GM23248 (cell line): ENCODE results near the gene MT1E. TPM values are rescaled to one million over a fixed set of nuclear protein-coding genes. Genes with fewer than 3 reads are reported as not detected.

Experiments
- DNase-seq: peaks from one replicate; pipeline ENCODE4 v3.0.0-alpha.2; 2015
- H2AFZ ChIP-seq: fragments of 200-600 bp; sonication (generic); 2 replicates; pipeline ENCODE4 v1.6.1; 2016; ENCODE audit warnings: antibody characterized with exemption
- H3F3A ChIP-seq: fragments of 200-600 bp; sonication (generic); 2 replicates; pipeline ENCODE4 v1.6.1; 2016; ENCODE audit warnings: mild to moderate bottlenecking, antibody characterized with exemption, mixed run types; ENCODE audit not compliant: insufficient read depth
- H3K27ac ChIP-seq: fragments of 200-600 bp; sonication (generic); 2 replicates; pipeline ENCODE4 v1.5.1; 2016; ENCODE audit warnings: mild to moderate bottlenecking
- H3K27me3 ChIP-seq: fragments of 200-600 bp; sonication (generic); replicated peaks from 2 replicates; pipeline ENCODE4 v1.6.1; 2016; ENCODE audit warnings: mild to moderate bottlenecking; ENCODE audit not compliant: insufficient read depth
- H3K36me3 ChIP-seq: fragments of 200-600 bp; sonication (generic); 2 replicates; pipeline ENCODE4 v1.6.1; 2016; ENCODE audit warnings: low read depth, mild to moderate bottlenecking
- H3K4me1 ChIP-seq: fragments of 200-600 bp; sonication (generic); 2 replicates; pipeline ENCODE4 v1.6.1; 2016; ENCODE audit warnings: mild to moderate bottlenecking; ENCODE audit not compliant: insufficient read depth
- H3K4me2 ChIP-seq: fragments of 200-600 bp; sonication (generic); one replicate; pipeline ENCODE4 v1.6.1; 2016; ENCODE audit warnings: mild to moderate bottlenecking; ENCODE audit not compliant: unreplicated experiment
- H3K4me3 ChIP-seq: fragments of 200-600 bp; sonication (generic); 2 replicates; pipeline ENCODE4 v1.5.1; 2016; ENCODE audit warnings: mild to moderate bottlenecking
- H3K79me2 ChIP-seq: fragments of 200-600 bp; sonication (generic); 2 replicates; pipeline ENCODE4 v1.6.1; 2016; ENCODE audit warnings: mild to moderate bottlenecking; ENCODE audit not compliant: insufficient read depth
- H3K9ac ChIP-seq: fragments of 200-600 bp; sonication (generic); 2 replicates; pipeline ENCODE4 v1.6.1; 2016; ENCODE audit warnings: mild to moderate bottlenecking
- H3K9me2 ChIP-seq: fragments of 200-600 bp; sonication (generic); 2 replicates; pipeline ENCODE4 v1.6.1; 2016; ENCODE audit warnings: mixed run types, mild to moderate bottlenecking, moderate library complexity; ENCODE audit not compliant: insufficient read depth
- H3K9me3 ChIP-seq: fragments of 200-600 bp; sonication (generic); one replicate; pipeline ENCODE4 v1.6.1; 2017; ENCODE audit warnings: low read depth
- H4K20me1 ChIP-seq: fragments of 200-600 bp; sonication (generic); 2 replicates; pipeline ENCODE4 v1.6.0; 2016; ENCODE audit not compliant: insufficient read depth
- EZH2 ChIP-seq: fragments of 200-600 bp; sonication (generic); IDR thresholded peaks from 2 replicates; pipeline ENCODE4 v1.6.1; 2018; ENCODE audit warnings: antibody characterized with exemption, mild to moderate bottlenecking; ENCODE audit not compliant: insufficient read depth, poor library complexity, severe bottlenecking
- EZH2phosphoT487 ChIP-seq: fragments of 200-600 bp; sonication (generic); IDR thresholded peaks from 2 replicates; pipeline ENCODE4 v1.6.1; 2018; ENCODE audit warnings: antibody characterized with exemption, moderate library complexity, mild to moderate bottlenecking, low read depth; ENCODE audit not compliant: insufficient read depth
- WGBS, 2 experiments: methylation state at CpG; one replicate each; pipeline ENCODE4 v1.1.6; 2015 to 2017; ENCODE audit warnings: low lambda C conversion rate in 2 of 2, low coverage in 1 of 2; ENCODE audit errors: missing lambda C conversion rate in 2 of 2; 5-methylcytosine and 5-hydroxymethylcytosine counted together
- in situ Hi-C: fragments of 300-500 bp; cut with MboI; formaldehyde crosslinking; loops from 2 replicates; pipeline ENCODE4 v1.15.0; 2020
- polyA plus RNA-seq: library from polyadenylated mRNA; unstranded; fragments of >200 nt; fragmentation: Nextera tagmentation; extraction: Ambion mirVana; gene quantifications from 2 replicates; pipeline ENCODE4 v1.2.1, GENCODE V29; 2016
- total RNA-seq: library from RNA; depleted of rRNA; stranded (reverse); fragments of >200 nt; shearing (Covaris generic); gene quantifications from 2 replicates; pipeline ENCODE4 v1.2.3, GENCODE V29; 2014

The MT1E gene
- total and polyA plus RNA-seq, 2 experiments from 2014 or later, result 178 to 329 TPM

- Histone ChIP-seq H3K36me3 (no peaks in the 10 kb centered on the region), H3F3A (peaks cover 36% of the 10 kb centered on the region), H3K9me3 (no peaks in the 10 kb centered on the region), H3K4me1 (peaks cover 4% of the 10 kb centered on the region; the same call in 1 of the 2 replicates), H2AFZ (no peak overlapping the region), H3K27ac (no peak overlapping the region), H3K9me2 (no peaks in the 10 kb centered on the region), H4K20me1 (no peaks in the 10 kb centered on the region), H3K79me2 (peaks cover 11% of the 10 kb centered on the region), H3K4me3 (no peak overlapping the region), H3K9ac (no peak overlapping the region), H3K27me3 (no peaks in the 10 kb centered on the region), H3K4me2 (no peak overlapping the region)
- TF ChIP-seq EZH2 (no peak), EZH2phosphoT487 (no peak)
- DNase-seq, result no peak
- WGBS, 2 experiments, result 81 to 85% methylated on average over 3 of the region's 3 CpGs
- in situ Hi-C loops, result no loop called here
Measured at GRCh38 chr16:56629531-56629930, 4.0 kb downstream of the MT1E start.

GRCh38 chr16:56630134-56630533, 4.6 kb downstream of the MT1E start:
- TF ChIP-seq EZH2phosphoT487 (no peak), EZH2 (no peak)
- no peak overlapping the region for H3K4me2 ChIP-seq
- H2AFZ ChIP-seq, result no peak overlapping the region
- H3K79me2 ChIP-seq, result peaks cover 11% of the 10 kb centered on the region
- no peaks in the 10 kb centered on the region for H4K20me1 ChIP-seq
- in situ Hi-C loops, result no loop called here
- H3K4me1 ChIP-seq, result peaks cover 4% of the 10 kb centered on the region; the same call in 1 of the 2 replicates
- 90 to 93% methylated on average over 3 of the region's 3 CpGs for WGBS, 2 experiments
- no peak for DNase-seq
- H3F3A ChIP-seq, result peaks cover 36% of the 10 kb centered on the region
- H3K9me2 ChIP-seq, result no peaks in the 10 kb centered on the region
- H3K36me3 ChIP-seq, result no peaks in the 10 kb centered on the region
- no peak overlapping the region for H3K4me3 ChIP-seq
- no peaks in the 10 kb centered on the region for H3K9me3 ChIP-seq
- no peak overlapping the region for H3K9ac ChIP-seq
- no peak overlapping the region for H3K27ac ChIP-seq
- no peaks in the 10 kb centered on the region for H3K27me3 ChIP-seq

DNA sequence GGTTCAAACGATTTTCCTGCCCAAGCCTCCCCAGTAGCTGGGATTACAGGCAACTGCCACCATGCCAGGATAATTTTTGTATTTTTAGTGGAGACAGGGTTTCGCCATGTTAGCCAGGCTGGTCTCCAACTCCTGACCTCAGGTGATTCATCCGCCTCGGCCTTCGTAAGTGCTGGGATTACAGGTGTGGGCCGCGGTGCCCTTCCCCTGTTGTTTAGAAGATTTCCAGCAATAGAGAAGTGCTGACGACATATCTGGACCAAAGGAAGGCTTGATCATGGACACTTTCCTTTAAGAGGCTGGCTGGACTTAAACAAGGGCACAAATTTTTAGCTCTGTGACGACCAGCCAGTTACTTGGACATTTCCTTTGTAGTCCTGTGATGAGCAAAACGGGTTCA, 5.6 kb downstream of the MT1E start:
- H3K27me3 ChIP-seq, result no peaks in the 10 kb centered on the region

GRCh38 chr16:56631832-56632155, 6.2 kb downstream of the MT1E start:
- H3K27me3 ChIP-seq, result no peaks in the 10 kb centered on the region
- in situ Hi-C loops, result no loop called here
- no peak overlapping the region for H3K27ac ChIP-seq
- peaks cover 25% of the 10 kb centered on the region for H3F3A ChIP-seq
- peaks cover 4% of the 10 kb centered on the region; the same call in 1 of the 2 replicates for H3K4me1 ChIP-seq
- H3K9me3 ChIP-seq, result no peaks in the 10 kb centered on the region
- H3K9ac ChIP-seq, result peak overlapping the region; percentile 69
- H3K4me2 ChIP-seq, result peak overlapping the region; percentile 84
- no peaks in the 10 kb centered on the region for H3K9me2 ChIP-seq
- peak overlapping the region; percentile 70 for H3K4me3 ChIP-seq
- TF ChIP-seq EZH2 (no peak), EZH2phosphoT487 (no peak)
- no peaks in the 10 kb centered on the region for H4K20me1 ChIP-seq
- WGBS, 2 experiments, result 12 to 17% methylated on average over 12 to 14 of the region's 14 CpGs
- peak overlapping the region; percentile 91 for H2AFZ ChIP-seq
- DNase-seq, result no peak
- H3K36me3 ChIP-seq, result no peaks in the 10 kb centered on the region
- H3K79me2 ChIP-seq, result no peaks in the 10 kb centered on the region

More for the DNA sequence above, 5.6 kb downstream of the MT1E start:
- WGBS, 2 experiments, result 96 to 97% methylated on average over 10 of the region's 10 CpGs
- no peak overlapping the region for H3K4me3 ChIP-seq
- H3K4me2 ChIP-seq, result no peak overlapping the region
- H3K9me3 ChIP-seq, result no peaks in the 10 kb centered on the region
- no peak overlapping the region for H3K27ac ChIP-seq
- in situ Hi-C loops, result no loop called here
- peaks cover 6% of the 10 kb centered on the region for H3K79me2 ChIP-seq
- no peaks in the 10 kb centered on the region for H3K36me3 ChIP-seq
- H4K20me1 ChIP-seq, result no peaks in the 10 kb centered on the region
- no peak for DNase-seq
- no peak overlapping the region for H2AFZ ChIP-seq
- no peak overlapping the region for H3K9ac ChIP-seq
- no peak for TF ChIP-seq EZH2
- no peak for TF ChIP-seq EZH2phosphoT487
- peaks cover 31% of the 10 kb centered on the region for H3F3A ChIP-seq
- peaks cover 4% of the 10 kb centered on the region; the same call in 1 of the 2 replicates for H3K4me1 ChIP-seq
- no peaks in the 10 kb centered on the region for H3K9me2 ChIP-seq
